Measurements from ENCODE around the gene EDDM13. TPM values are rescaled to one million over a fixed set of nuclear protein-coding genes. Genes with fewer than 3 reads are reported as not detected.
A peak's percentile ranks its signal among the peaks of the same experiment; 100 is the strongest.

EDDM13 gene
- total and polyA plus RNA-seq, 2 of the 13 experiments (the other 11 are each of a cell fraction or from before 2014, with no cell fraction given), result not detected

GRCh38 chr19:56315077-56315828 is 42.7 kb downstream of the EDDM13 start (continued):
- 0 out of 2 replicates have a peak, but pooled peaks have one; percentile 9 for TF ChIP-seq ZNF556 (CRISPR knock-in tag; IDR thresholded peaks at IDR 0.05; ENCODE audit: borderline replicate concordance)
- TF ChIP-seq CREB1 (IDR thresholded peaks at IDR 0.05), result no peak
- peak; percentile 11; the same call in 1 of the 2 replicates for TF ChIP-seq CREB1 (CRISPR knock-in tag; IDR thresholded peaks at IDR 0.05)
- TF ChIP-seq TEAD3 (CRISPR knock-in tag; optimal IDR thresholded peaks at IDR 0.05; ENCODE audit: borderline replicate concordance), result peak; percentile 5
- peak; percentile 76 for TF ChIP-seq RFX1 (IDR thresholded peaks at IDR 0.05)
- peak; percentile 80 for TF ChIP-seq NFYC (CRISPR knock-in tag; IDR thresholded peaks at IDR 0.05)
- 0 out of 2 replicates have a peak, but pooled peaks have one; percentile 6 for TF ChIP-seq ZGPAT (CRISPR knock-in tag; IDR thresholded peaks at IDR 0.05)
- no peak for TF ChIP-seq KLF12 (CRISPR knock-in tag; IDR thresholded peaks at IDR 0.05; ENCODE audit: borderline replicate concordance)
- peak; percentile 78 for TF ChIP-seq RFX3 (CRISPR knock-in tag; IDR thresholded peaks at IDR 0.05)
- peak; percentile 52 for TF ChIP-seq SUZ12 (IDR thresholded peaks at IDR 0.05; ENCODE audit: low read depth, low read length)
- TF ChIP-seq PREB (CRISPR knock-in tag; IDR thresholded peaks at IDR 0.05), result no peak
- no peak for TF ChIP-seq ZNF550 (CRISPR knock-in tag; IDR thresholded peaks at IDR 0.05; ENCODE audit: borderline replicate concordance)
- no peak for TF ChIP-seq ZMYM2 (CRISPR knock-in tag; IDR thresholded peaks at IDR 0.05)
- no peak for TF ChIP-seq RARG (CRISPR knock-in tag; IDR thresholded peaks at IDR 0.05; ENCODE audit: low read depth)
- TF ChIP-seq ZNF768 (CRISPR knock-in tag; IDR thresholded peaks at IDR 0.05), result 0 out of 2 replicates have a peak, but pooled peaks have one; percentile 13
- TF ChIP-seq, protein P1, sequence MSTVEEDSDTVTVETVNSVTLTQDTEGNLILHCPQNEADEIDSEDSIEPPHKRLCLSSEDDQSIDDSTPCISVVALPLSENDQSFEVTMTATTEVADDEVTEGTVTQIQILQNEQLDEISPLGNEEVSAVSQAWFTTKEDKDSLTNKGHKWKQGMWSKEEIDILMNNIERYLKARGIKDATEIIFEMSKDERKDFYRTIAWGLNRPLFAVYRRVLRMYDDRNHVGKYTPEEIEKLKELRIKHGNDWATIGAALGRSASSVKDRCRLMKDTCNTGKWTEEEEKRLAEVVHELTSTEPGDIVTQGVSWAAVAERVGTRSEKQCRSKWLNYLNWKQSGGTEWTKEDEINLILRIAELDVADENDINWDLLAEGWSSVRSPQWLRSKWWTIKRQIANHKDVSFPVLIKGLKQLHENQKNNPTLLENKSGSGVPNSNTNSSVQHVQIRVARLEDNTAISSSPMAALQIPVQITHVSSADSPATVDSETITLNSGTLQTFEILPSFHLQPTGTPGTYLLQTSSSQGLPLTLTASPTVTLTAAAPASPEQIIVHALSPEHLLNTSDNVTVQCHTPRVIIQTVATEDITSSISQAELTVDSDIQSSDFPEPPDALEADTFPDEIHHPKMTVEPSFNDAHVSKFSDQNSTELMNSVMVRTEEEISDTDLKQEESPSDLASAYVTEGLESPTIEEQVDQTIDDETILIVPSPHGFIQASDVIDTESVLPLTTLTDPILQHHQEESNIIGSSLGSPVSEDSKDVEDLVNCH (CRISPR knock-in tag; IDR thresholded peaks at IDR 0.05), result no peak
- TF ChIP-seq GLMP (CRISPR knock-in tag; IDR thresholded peaks at IDR 0.05; ENCODE audit: borderline replicate concordance), result no peak
- no peak; the same call in 1 of the 2 replicates for TF ChIP-seq YEATS4 (CRISPR knock-in tag; IDR thresholded peaks at IDR 0.05; ENCODE audit: borderline replicate concordance)
- TF ChIP-seq SP2 (CRISPR knock-in tag; IDR thresholded peaks at IDR 0.05), result peak; percentile 83
- peak; percentile 29 for TF ChIP-seq ZNF781 (CRISPR knock-in tag; IDR thresholded peaks at IDR 0.05; ENCODE audit: borderline replicate concordance, not compliant biosample characterization)
- no peak for TF ChIP-seq HNRNPK (IDR thresholded peaks at IDR 0.05; ENCODE audit: low read depth, low read length, poor library complexity, severe bottlenecking)
- TF ChIP-seq, protein P2, sequence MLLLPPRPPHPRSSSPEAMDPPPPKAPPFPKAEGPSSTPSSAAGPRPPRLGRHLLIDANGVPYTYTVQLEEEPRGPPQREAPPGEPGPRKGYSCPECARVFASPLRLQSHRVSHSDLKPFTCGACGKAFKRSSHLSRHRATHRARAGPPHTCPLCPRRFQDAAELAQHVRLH (CRISPR knock-in tag; IDR thresholded peaks at IDR 0.05; ENCODE audit: borderline replicate concordance, low read depth), result 0 out of 2 replicates have a peak, but pooled peaks have one; percentile 13
- TF ChIP-seq TMF1 (CRISPR knock-in tag; IDR thresholded peaks at IDR 0.05; ENCODE audit: low read depth), result no peak
